Endodermal cell (in vitro differentiated cells): ENCODE results near the gene MYCBPAP. TPM values are rescaled to one million over a fixed set of nuclear protein-coding genes. Genes with fewer than 3 reads are reported as not detected.

Experiments used
- DNase-seq: peaks from one replicate; pipeline ENCODE4 v3.0.0-alpha.2; 2017
- H3K27ac ChIP-seq: 2 replicates; pipeline ENCODE4 v1.5.1; 2013; ENCODE audit warnings: mild to moderate bottlenecking, low read depth, low read length, moderate library complexity
- H3K27me3 ChIP-seq: 2 replicates; pipeline ENCODE4 v1.6.1; 2013; ENCODE audit warnings: mild to moderate bottlenecking, low read length, moderate library complexity; ENCODE audit not compliant: insufficient read depth, control insufficient read depth, poor library complexity, severe bottlenecking
- H3K36me3 ChIP-seq: 2 replicates; pipeline ENCODE4 v1.7.0; 2013; ENCODE audit warnings: mild to moderate bottlenecking, low read length, moderate library complexity; ENCODE audit not compliant: control insufficient read depth, insufficient read depth
- H3K4me1 ChIP-seq: one replicate; pipeline ENCODE4 v1.7.0; 2013; ENCODE audit warnings: low read length; ENCODE audit not compliant: control insufficient read depth, insufficient read depth
- H3K4me3 ChIP-seq: 2 replicates; pipeline ENCODE4 v1.5.1; 2013; ENCODE audit warnings: mild to moderate bottlenecking, low read length, moderate library complexity
- H3K9ac ChIP-seq: 2 replicates; pipeline ENCODE4 v1.6.1; 2013; ENCODE audit warnings: mild to moderate bottlenecking, low read length, moderate library complexity; ENCODE audit not compliant: poor library complexity, severe bottlenecking; ENCODE audit errors: extremely low read depth
- H3K9me3 ChIP-seq: 2 replicates; pipeline ENCODE4 v1.6.1; 2013; ENCODE audit warnings: mild to moderate bottlenecking, low read length, moderate library complexity; ENCODE audit not compliant: control insufficient read depth
- H3K27ac Mint-ChIP-seq: 2 replicates; pipeline ENCODE4 v1.8.0; 2020; ENCODE audit warnings: mixed read lengths
- H3K27me3 Mint-ChIP-seq: 2 replicates; pipeline ENCODE4 v1.8.0; 2021; ENCODE audit warnings: mild to moderate bottlenecking, mixed read lengths; ENCODE audit not compliant: insufficient read depth
- H3K36me3 Mint-ChIP-seq: 2 replicates; pipeline ENCODE4 v1.8.0; 2020; ENCODE audit warnings: low read depth, mixed read lengths
- H3K4me1 Mint-ChIP-seq: 2 replicates; pipeline ENCODE4 v1.8.0; 2020; ENCODE audit warnings: mixed read lengths
- H3K4me3 Mint-ChIP-seq: 2 replicates; pipeline ENCODE4 v1.8.0; 2020; ENCODE audit warnings: mild to moderate bottlenecking, moderate library complexity, mixed read lengths
- H3K9me3 Mint-ChIP-seq: 2 replicates; pipeline ENCODE4 v1.8.0; 2020; ENCODE audit warnings: mild to moderate bottlenecking, mixed read lengths
- CTCF ChIP-seq: fragments of 200-600 bp; sonication (generic); conservative IDR thresholded peaks from 2 replicates; pipeline ENCODE4 v1.5.0; 2021; ENCODE audit warnings: antibody characterized with exemption, mild to moderate bottlenecking
- WGBS, 2 experiments: methylation state at CpG; one replicate each; pipeline versions ENCODE4 v1.1.5 to v1.1.7; 2013; ENCODE audit warnings: missing lambda C conversion rate in 2 of 2, mixed read lengths in 1 of 2; ENCODE audit not compliant: insufficient coverage in 1 of 2, insufficient read length in 1 of 2; 5-methylcytosine and 5-hydroxymethylcytosine counted together
- total RNA-seq, 2 donors: library from RNA; stranded (reverse); fragmentation: NEBNext Ultra II Directional in 1 of 2; extraction: Animal tissue kit (Norgen Biotek cat#: 25700) in 1 of 2; gene quantifications; 2 replicates in 1 of 2; 3 replicates in 1 of 2; pipeline ENCODE4 v1.2.1, GENCODE V29; 2021

MYCBPAP gene
- total RNA-seq, 2 donors from 2014 or later = 3.5 to 7.1 TPM

- peak; percentile 78 for TF ChIP-seq CTCF
Observed at GRCh38 chr17:50501054-50501453, 7.2 kb upstream of the MYCBPAP start.

GRCh38 chr17:50502301-50502990 is 5.8 kb upstream of the MYCBPAP start:
- no peak overlapping the region for H3K9ac ChIP-seq
- no peaks in the 10 kb centered on the region for H3K36me3 ChIP-seq
- no peaks in the 10 kb centered on the region for H3K4me1 ChIP-seq
- no peak overlapping the region for H3K4me3 ChIP-seq
- H3K27ac ChIP-seq = no peak overlapping the region
- WGBS, 2 experiments = 89 to 97% methylated on average over 3 to 9 of the region's 9 CpGs
- peaks cover 14% of the 10 kb centered on the region for H3K27me3 Mint-ChIP-seq
- H3K4me1 Mint-ChIP-seq = peaks cover 5% of the 10 kb centered on the region
- DNase-seq = peak; percentile 34
- no peak overlapping the region for H3K4me3 Mint-ChIP-seq
- H3K27ac Mint-ChIP-seq = no peak overlapping the region
- H3K36me3 Mint-ChIP-seq = no peaks in the 10 kb centered on the region
- H3K9me3 ChIP-seq = no peaks in the 10 kb centered on the region
- H3K27me3 ChIP-seq = peaks cover 11% of the 10 kb centered on the region
- no peaks in the 10 kb centered on the region for H3K9me3 Mint-ChIP-seq
- no peak for TF ChIP-seq CTCF

More at GRCh38 chr17:50501054-50501453, 7.2 kb upstream of the MYCBPAP start:
- no peak overlapping the region for H3K4me3 Mint-ChIP-seq
- Histone ChIP-seq H3K4me3 (no peak overlapping the region), H3K9me3 (no peaks in the 10 kb centered on the region), H3K9ac (no peak overlapping the region), H3K27me3 (peaks cover 8% of the 10 kb centered on the region), H3K27ac (no peak overlapping the region), H3K36me3 (no peaks in the 10 kb centered on the region), H3K4me1 (no peaks in the 10 kb centered on the region)
- H3K4me1 Mint-ChIP-seq = peaks cover 5% of the 10 kb centered on the region
- no peaks in the 10 kb centered on the region for H3K36me3 Mint-ChIP-seq
- DNase-seq = peak; percentile 79
- H3K27ac Mint-ChIP-seq = no peak overlapping the region
- H3K9me3 Mint-ChIP-seq = no peaks in the 10 kb centered on the region
- WGBS, 2 experiments = 61 to 69% methylated on average over 4 of the region's 5 CpGs
- H3K27me3 Mint-ChIP-seq = peaks cover 13% of the 10 kb centered on the region

GRCh38 chr17:50505591-50506130 is 2.6 kb upstream of the MYCBPAP start:
- no peak for TF ChIP-seq CTCF
- peaks cover 14% of the 10 kb centered on the region for H3K27me3 Mint-ChIP-seq
- 78 to 82% methylated on average over 3 to 7 of the region's 7 CpGs for WGBS, 2 experiments
- H3K9me3 Mint-ChIP-seq = no peaks in the 10 kb centered on the region
- H3K4me1 ChIP-seq = no peaks in the 10 kb centered on the region
- no peaks in the 10 kb centered on the region for H3K9me3 ChIP-seq
- peaks cover 16% of the 10 kb centered on the region for H3K4me1 Mint-ChIP-seq
- no peak overlapping the region for H3K4me3 ChIP-seq
- H3K27me3 ChIP-seq = peaks cover 11% of the 10 kb centered on the region
- H3K36me3 ChIP-seq = no peaks in the 10 kb centered on the region
- DNase-seq = peak; percentile 38
- H3K36me3 Mint-ChIP-seq = no peaks in the 10 kb centered on the region
- no peak overlapping the region for H3K27ac ChIP-seq
- no peak overlapping the region for H3K27ac Mint-ChIP-seq
- H3K9ac ChIP-seq = no peak overlapping the region
- no peak overlapping the region for H3K4me3 Mint-ChIP-seq
